Uterus (tissue), 2 donors: ENCODE data around the gene TMEM237.

Experiments used
- POLR2A ChIP-seq, 2 donors: fragments of 450-650 bp; IDR thresholded peaks; one replicate each; pipeline ENCODE4 v1.6.1; 2016; ENCODE audit warnings: antibody characterized with exemption in 2 of 2, mild to moderate bottlenecking in 1 of 2, moderate library complexity in 1 of 2
- TF ChIP-seq, protein P1 (sequence below), 4 experiments: fragments of 200-600 bp in 2 of 4; fragments of 450-650 bp in 2 of 4; sonication (generic) in 2 of 4; IDR thresholded peaks; one replicate each; pipeline ENCODE4 v1.5.1; 2016 to 2019; ENCODE audit warnings: antibody characterized with exemption in 4 of 4, mild to moderate bottlenecking in 2 of 4, moderate library complexity in 1 of 4

DNA sequence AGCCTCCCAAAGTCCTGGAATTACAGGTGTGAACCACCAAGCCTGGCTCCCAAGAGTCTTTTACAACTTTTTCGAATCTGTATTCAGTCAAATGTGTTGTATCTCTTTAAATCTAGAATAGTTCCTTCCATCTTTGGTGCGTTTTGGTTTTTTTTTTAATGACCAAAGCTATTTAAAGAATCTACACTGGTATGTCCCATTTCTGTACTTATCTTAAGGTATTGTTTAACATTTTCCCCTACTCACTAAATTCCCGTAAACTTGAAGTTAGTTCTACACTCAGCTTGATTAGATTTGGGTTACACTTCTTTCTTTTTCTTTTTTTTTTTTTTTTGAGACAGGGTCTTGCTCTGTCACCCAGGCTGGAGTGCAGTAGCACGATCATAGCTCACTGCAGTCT lies 63.8 kb downstream of the TMEM237 start:
- TF ChIP-seq, protein P1, sequence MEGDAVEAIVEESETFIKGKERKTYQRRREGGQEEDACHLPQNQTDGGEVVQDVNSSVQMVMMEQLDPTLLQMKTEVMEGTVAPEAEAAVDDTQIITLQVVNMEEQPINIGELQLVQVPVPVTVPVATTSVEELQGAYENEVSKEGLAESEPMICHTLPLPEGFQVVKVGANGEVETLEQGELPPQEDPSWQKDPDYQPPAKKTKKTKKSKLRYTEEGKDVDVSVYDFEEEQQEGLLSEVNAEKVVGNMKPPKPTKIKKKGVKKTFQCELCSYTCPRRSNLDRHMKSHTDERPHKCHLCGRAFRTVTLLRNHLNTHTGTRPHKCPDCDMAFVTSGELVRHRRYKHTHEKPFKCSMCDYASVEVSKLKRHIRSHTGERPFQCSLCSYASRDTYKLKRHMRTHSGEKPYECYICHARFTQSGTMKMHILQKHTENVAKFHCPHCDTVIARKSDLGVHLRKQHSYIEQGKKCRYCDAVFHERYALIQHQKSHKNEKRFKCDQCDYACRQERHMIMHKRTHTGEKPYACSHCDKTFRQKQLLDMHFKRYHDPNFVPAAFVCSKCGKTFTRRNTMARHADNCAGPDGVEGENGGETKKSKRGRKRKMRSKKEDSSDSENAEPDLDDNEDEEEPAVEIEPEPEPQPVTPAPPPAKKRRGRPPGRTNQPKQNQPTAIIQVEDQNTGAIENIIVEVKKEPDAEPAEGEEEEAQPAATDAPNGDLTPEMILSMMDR (IDR thresholded peaks at IDR 0.05), result no peak
- TF ChIP-seq POLR2A (IDR thresholded peaks at IDR 0.05), result no peak
